GM15510 (cell line): ENCODE data around the gene RARRES1.

Experiments
- POLR2A ChIP-seq: IDR thresholded peaks from 3 replicates; pipeline ENCODE4 v1.6.1; 2011; ENCODE audit warnings: borderline replicate concordance; ENCODE audit not compliant: insufficient read length; ENCODE audit errors: extremely low read depth

RARRES1 gene

GRCh38 chr3:158658889-158659288, 73.4 kb downstream of the RARRES1 start:
- TF ChIP-seq POLR2A = no peak

GRCh38 chr3:158652463-158652862, 79.8 kb downstream of the RARRES1 start:
- no peak for TF ChIP-seq POLR2A

- no peak for TF ChIP-seq POLR2A
These were observed 81.1 kb downstream of the RARRES1 start for GRCh38 chr3:158651192-158651591.

DNA sequence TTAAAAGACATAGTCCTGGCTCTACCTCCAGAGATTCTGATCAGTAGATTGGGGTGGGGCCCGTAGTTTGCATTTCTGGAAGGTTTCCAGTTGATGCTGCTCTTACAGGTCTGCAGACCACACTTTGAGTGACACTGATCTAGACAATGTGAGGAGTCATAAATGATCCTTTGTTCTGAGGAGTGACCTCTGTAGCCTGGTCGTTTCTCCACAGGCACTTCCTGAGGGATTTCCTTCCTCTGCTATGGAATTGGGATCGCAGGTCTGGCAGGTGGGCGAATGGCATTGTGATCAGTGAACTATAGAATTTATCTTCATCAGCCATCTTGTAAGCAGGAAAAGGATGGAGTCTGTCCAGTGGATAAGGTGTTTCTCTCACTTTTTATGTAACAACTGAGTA, 82.5 kb downstream of the RARRES1 start:
- no peak for TF ChIP-seq POLR2A
